Measurements from ENCODE around the gene NRG2. TPM values are rescaled to one million over a fixed set of nuclear protein-coding genes. Genes with fewer than 3 reads are reported as not detected.

NRG2 gene
- total RNA-seq, 1 experiment from 2014 or later = 0.23 TPM

GRCh38 chr5:139844472-139845145 lies 198.5 kb downstream of the NRG2 start:
- DNase-seq (ENCODE audit: unreplicated experiment) = peak; percentile 82
- Mint-ChIP-seq H3K27ac (ENCODE audit: low read depth, unreplicated experiment) (no peak overlapping the region), H3K27me3 (ENCODE audit: insufficient read depth, unreplicated experiment) (peaks cover 37% of the 10 kb centered on the region), H3K4me3 (ENCODE audit: unreplicated experiment) (no peak overlapping the region), H3K9me3 (ENCODE audit: unreplicated experiment) (no peaks in the 10 kb centered on the region), H3K36me3 (ENCODE audit: insufficient read depth, unreplicated experiment) (no peaks in the 10 kb centered on the region), H3K4me1 (ENCODE audit: insufficient read depth, unreplicated experiment) (peaks cover 3% of the 10 kb centered on the region)
- peak; percentile 74 for TF ChIP-seq CTCF (IDR thresholded peaks at IDR 0.05; ENCODE audit: unreplicated experiment)
- POLR2A ChIA-PET = interaction anchor here (1.4 kb wide), 1 partner anchor 57 kb away, joined by 8 read pairs; no protein-coding TSS in a partner anchor
- no TSS peak for BruUV-seq (replicated peaks)
- CTCF ChIA-PET = interaction anchor here (0.6 to 6.7 kb wide), 15 partner anchors 10 to 135 kb away, joined by 3 to 87 read pairs (median 5); no protein-coding TSS in a partner anchor
- intact Hi-C loops (cut with micrococcal nuclease) = loop anchor here (1.0 kb wide), 2 partner anchors 57 to 124 kb away; no protein-coding TSS in a partner anchor

- no peaks in the 10 kb centered on the region for H3K9me3 Mint-ChIP-seq (ENCODE audit: unreplicated experiment)
- no peak overlapping the region for H3K27ac Mint-ChIP-seq (ENCODE audit: low read depth, unreplicated experiment)
- H3K36me3 Mint-ChIP-seq (ENCODE audit: insufficient read depth, unreplicated experiment) = no peaks in the 10 kb centered on the region
- POLR2A ChIA-PET = no interaction called here
- BruUV-seq (replicated peaks) = no TSS peak
- H3K4me1 Mint-ChIP-seq (ENCODE audit: insufficient read depth, unreplicated experiment) = no peaks in the 10 kb centered on the region
- no peak overlapping the region for H3K4me3 Mint-ChIP-seq (ENCODE audit: unreplicated experiment)
- no peak for DNase-seq (ENCODE audit: unreplicated experiment)
- TF ChIP-seq CTCF (IDR thresholded peaks at IDR 0.05; ENCODE audit: unreplicated experiment) = no peak
- intact Hi-C loops (cut with micrococcal nuclease) = loop anchor here (1.0 kb wide), 2 partner anchors 57 to 124 kb away; no protein-coding TSS in a partner anchor
- CTCF ChIA-PET = interaction anchor here (0.6 to 6.7 kb wide), 15 partner anchors 10 to 142 kb away, joined by 3 to 87 read pairs (median 4); partner anchors contain the start of gene PSD2
- peaks cover 31% of the 10 kb centered on the region for H3K27me3 Mint-ChIP-seq (ENCODE audit: insufficient read depth, unreplicated experiment)
These were observed 199.1 kb downstream of the NRG2 start for GRCh38 chr5:139843991-139844390.

GRCh38 chr5:139842321-139842720 lies 200.8 kb downstream of the NRG2 start:
- intact Hi-C loops (cut with micrococcal nuclease) = no loop called here
- DNase-seq (ENCODE audit: unreplicated experiment) = no peak
- no peak overlapping the region for H3K27ac Mint-ChIP-seq (ENCODE audit: low read depth, unreplicated experiment)
- no peaks in the 10 kb centered on the region for H3K9me3 Mint-ChIP-seq (ENCODE audit: unreplicated experiment)
- no TSS peak for BruUV-seq (replicated peaks)
- no peaks in the 10 kb centered on the region for H3K4me1 Mint-ChIP-seq (ENCODE audit: insufficient read depth, unreplicated experiment)
- ChIA-PET POLR2A (interaction anchor here (0.7 kb wide), 1 partner anchor 13 kb away, joined by 3 read pairs; no protein-coding TSS in a partner anchor), CTCF (interaction anchor here (0.6 to 6.7 kb wide), 8 partner anchors 9 to 150 kb away, joined by 4 to 87 read pairs (median 10); no protein-coding TSS in a partner anchor)
- peaks cover 30% of the 10 kb centered on the region for H3K27me3 Mint-ChIP-seq (ENCODE audit: insufficient read depth, unreplicated experiment)
- H3K4me3 Mint-ChIP-seq (ENCODE audit: unreplicated experiment) = no peak overlapping the region
- H3K36me3 Mint-ChIP-seq (ENCODE audit: insufficient read depth, unreplicated experiment) = no peaks in the 10 kb centered on the region
- no peak for TF ChIP-seq CTCF (IDR thresholded peaks at IDR 0.05; ENCODE audit: unreplicated experiment)

GRCh38 chr5:139841549-139841948 lies 201.6 kb downstream of the NRG2 start:
- no peak for TF ChIP-seq CTCF (IDR thresholded peaks at IDR 0.05; ENCODE audit: unreplicated experiment)
- BruUV-seq (replicated peaks) = no TSS peak
- H3K9me3 Mint-ChIP-seq (ENCODE audit: unreplicated experiment) = no peaks in the 10 kb centered on the region
- H3K36me3 Mint-ChIP-seq (ENCODE audit: insufficient read depth, unreplicated experiment) = no peaks in the 10 kb centered on the region
- CTCF ChIA-PET = interaction anchor here (6.5 to 6.7 kb wide), 2 partner anchors 54 to 127 kb away, joined by 52 to 87 read pairs; no protein-coding TSS in a partner anchor
- H3K4me3 Mint-ChIP-seq (ENCODE audit: unreplicated experiment) = no peak overlapping the region
- H3K27ac Mint-ChIP-seq (ENCODE audit: low read depth, unreplicated experiment) = no peak overlapping the region
- H3K27me3 Mint-ChIP-seq (ENCODE audit: insufficient read depth, unreplicated experiment) = peaks cover 30% of the 10 kb centered on the region
- intact Hi-C loops (cut with micrococcal nuclease) = no loop called here
- no peak for DNase-seq (ENCODE audit: unreplicated experiment)
- POLR2A ChIA-PET = interaction anchor here (0.7 kb wide), 1 partner anchor 12 kb away, joined by 3 read pairs; no protein-coding TSS in a partner anchor
- H3K4me1 Mint-ChIP-seq (ENCODE audit: insufficient read depth, unreplicated experiment) = no peaks in the 10 kb centered on the region

Data from MCF 10A (cell line).